GM12874 (cell line): ENCODE measurements around the gene KIAA0825.

Source experiments
- TF ChIP-seq, protein P1 (sequence below): IDR thresholded peaks from 2 replicates; pipeline ENCODE4 v1.5.1; 2011; ENCODE audit warnings: low read depth, mild to moderate bottlenecking, control low read depth, low read length, moderate library complexity; ENCODE audit not compliant: insufficient read depth

KIAA0825 gene

GRCh38 chr5:94192658-94193391 lies 425.6 kb downstream of the KIAA0825 start:
- TF ChIP-seq, protein P1, sequence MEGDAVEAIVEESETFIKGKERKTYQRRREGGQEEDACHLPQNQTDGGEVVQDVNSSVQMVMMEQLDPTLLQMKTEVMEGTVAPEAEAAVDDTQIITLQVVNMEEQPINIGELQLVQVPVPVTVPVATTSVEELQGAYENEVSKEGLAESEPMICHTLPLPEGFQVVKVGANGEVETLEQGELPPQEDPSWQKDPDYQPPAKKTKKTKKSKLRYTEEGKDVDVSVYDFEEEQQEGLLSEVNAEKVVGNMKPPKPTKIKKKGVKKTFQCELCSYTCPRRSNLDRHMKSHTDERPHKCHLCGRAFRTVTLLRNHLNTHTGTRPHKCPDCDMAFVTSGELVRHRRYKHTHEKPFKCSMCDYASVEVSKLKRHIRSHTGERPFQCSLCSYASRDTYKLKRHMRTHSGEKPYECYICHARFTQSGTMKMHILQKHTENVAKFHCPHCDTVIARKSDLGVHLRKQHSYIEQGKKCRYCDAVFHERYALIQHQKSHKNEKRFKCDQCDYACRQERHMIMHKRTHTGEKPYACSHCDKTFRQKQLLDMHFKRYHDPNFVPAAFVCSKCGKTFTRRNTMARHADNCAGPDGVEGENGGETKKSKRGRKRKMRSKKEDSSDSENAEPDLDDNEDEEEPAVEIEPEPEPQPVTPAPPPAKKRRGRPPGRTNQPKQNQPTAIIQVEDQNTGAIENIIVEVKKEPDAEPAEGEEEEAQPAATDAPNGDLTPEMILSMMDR, result no peak

DNA sequence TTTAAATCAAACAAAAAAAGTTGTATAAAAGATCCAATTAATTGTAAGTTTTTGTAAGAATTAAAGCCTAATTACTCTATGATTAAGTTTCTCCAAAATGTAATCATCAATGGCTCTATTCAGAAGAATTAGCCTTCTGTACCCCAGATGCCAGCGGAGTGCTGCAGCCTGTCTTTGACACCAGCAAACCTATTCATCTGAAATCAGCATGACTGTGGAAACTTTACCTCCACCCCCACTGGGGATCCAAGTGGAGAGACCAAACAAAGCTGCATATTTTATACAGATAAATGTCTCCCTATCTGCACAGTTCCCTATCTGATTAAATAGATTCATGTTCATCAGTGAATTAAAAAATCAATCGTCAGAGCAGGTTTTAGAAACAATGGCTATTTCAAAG lies 426.8 kb downstream of the KIAA0825 start:
- TF ChIP-seq, protein P1, result no peak

- TF ChIP-seq, protein P1, result no peak
Observed at GRCh38 chr5:94188725-94189124, 429.7 kb downstream of the KIAA0825 start.

DNA sequence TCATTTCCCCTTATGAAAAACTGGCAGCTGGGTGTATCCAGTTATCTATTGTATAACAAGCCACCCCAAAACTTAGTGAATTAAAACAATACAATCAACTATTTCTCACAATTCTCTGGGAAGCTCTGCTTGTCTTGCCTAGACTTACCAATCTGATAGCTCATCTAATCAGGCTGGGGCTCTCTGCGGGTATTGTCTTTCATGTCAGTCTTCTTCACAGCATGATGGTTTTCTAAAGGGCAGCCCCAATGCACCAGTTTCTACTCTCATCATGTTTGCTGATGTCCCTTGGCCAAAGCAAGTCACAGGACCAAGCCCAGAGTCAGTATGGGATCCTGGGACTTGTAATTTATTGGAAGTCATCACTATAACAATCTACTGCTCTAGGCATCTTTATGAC lies 433.5 kb downstream of the KIAA0825 start:
- TF ChIP-seq, protein P1, result no peak

DNA sequence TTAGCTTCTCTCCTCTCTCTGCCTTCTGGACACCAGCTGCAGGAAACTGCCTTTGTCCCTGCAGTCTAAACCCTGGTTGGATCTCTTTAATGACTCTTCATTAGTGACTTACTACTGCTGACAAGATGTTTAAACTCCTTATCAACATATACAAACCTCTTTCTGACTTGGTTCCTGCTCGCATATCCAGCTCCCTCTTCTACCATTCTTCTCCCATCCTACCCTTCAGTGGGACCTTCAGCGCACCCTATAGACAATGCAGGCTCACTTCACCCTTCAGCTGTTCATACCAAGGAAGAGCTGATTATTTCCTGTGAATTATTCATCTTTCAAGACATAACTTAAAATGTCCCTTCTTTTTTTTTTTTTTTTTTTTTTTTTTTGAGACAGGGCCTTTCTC lies 436.5 kb downstream of the KIAA0825 start:
- TF ChIP-seq, protein P1, result no peak

DNA sequence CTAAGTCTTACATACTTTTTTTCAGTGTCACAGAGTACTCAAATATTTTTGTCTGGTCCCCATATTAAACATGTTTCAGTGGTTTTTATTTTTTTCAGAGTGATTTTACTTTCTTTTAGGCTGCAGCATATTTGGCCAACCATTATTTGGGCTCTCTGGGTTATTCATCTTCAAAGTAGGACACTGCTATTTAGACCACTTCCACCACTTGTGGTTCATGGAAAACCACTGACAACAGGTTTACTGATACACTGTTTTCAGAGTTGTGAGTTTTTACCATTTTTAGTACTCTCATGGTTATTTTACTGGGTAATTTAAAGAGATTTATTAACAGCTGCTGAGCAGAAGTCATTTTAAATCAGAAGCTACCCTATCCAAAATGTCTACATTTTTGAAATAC lies 437.6 kb downstream of the KIAA0825 start:
- TF ChIP-seq, protein P1, result no peak

DNA sequence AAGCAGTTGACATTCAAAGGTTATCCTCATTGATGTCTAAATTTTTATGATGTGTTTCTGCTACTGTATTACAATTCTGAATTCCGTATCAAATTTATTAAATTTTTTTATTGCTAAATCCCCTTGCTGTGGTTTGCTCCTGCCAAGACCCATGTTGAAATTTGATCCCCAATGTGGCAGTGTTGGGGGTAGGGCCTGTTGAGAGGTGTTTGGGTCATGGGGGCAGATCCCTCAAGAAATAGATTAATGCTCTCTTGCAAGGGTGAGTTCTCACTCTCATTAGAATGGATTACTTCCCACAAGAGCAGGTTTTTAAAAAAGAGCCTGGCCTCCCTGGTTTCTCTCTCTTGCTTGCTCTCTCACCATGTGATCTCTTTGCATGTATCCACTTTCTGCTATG lies 442.5 kb downstream of the KIAA0825 start:
- TF ChIP-seq, protein P1, result no peak
